Type B pancreatic cell (in vitro differentiated cells): ENCODE data around the gene CLTCL1. TPM values are rescaled to one million over a fixed set of nuclear protein-coding genes. Genes with fewer than 3 reads are reported as not detected.
A peak's percentile ranks its signal among the peaks of the same experiment; 100 is the strongest.

Experiments used
- DNase-seq: peaks from one replicate; pipeline ENCODE4 v3.0.0; 2021; ENCODE audit warnings: mixed read lengths; ENCODE audit not compliant: unreplicated experiment; ENCODE audit errors: extremely low spot score
- H3K27ac Mint-ChIP-seq: 2 replicates; pipeline ENCODE4 v1.8.0; 2021; ENCODE audit warnings: mild to moderate bottlenecking, mixed read lengths
- H3K27me3 Mint-ChIP-seq: 2 replicates; pipeline ENCODE4 v1.8.0; 2021; ENCODE audit warnings: mixed read lengths
- H3K36me3 Mint-ChIP-seq: 2 replicates; pipeline ENCODE4 v1.8.0; 2021; ENCODE audit warnings: mixed read lengths
- H3K4me1 Mint-ChIP-seq: one replicate; pipeline ENCODE4 v1.8.0; 2021; ENCODE audit warnings: mixed read lengths; ENCODE audit not compliant: unreplicated experiment
- H3K4me3 Mint-ChIP-seq: 2 replicates; pipeline ENCODE4 v1.8.0; 2021; ENCODE audit warnings: mild to moderate bottlenecking, mixed read lengths
- H3K9me3 Mint-ChIP-seq: 2 replicates; pipeline ENCODE4 v1.8.0; 2021; ENCODE audit warnings: mixed read lengths
- total RNA-seq: library from RNA; stranded (reverse); gene quantifications from 2 replicates; pipeline ENCODE4 v1.2.1, GENCODE V29; 2021; ENCODE audit warnings: low replicate concordance
- TF ChIP-seq, protein P1 (sequence below): fragments of 200-600 bp; sonication (generic); conservative IDR thresholded peaks from 2 replicates; pipeline ENCODE4 v1.5.0; 2021; ENCODE audit warnings: antibody characterized with exemption, mild to moderate bottlenecking

Gene CLTCL1
- total RNA-seq, 1 donor from 2014 or later: 11.6 TPM

GRCh38 chr22:19151329-19152191 lies 140.0 kb downstream of the CLTCL1 start:
- Mint-ChIP-seq H3K27ac (no peak overlapping the region), H3K4me1 (peaks cover 4% of the 10 kb centered on the region), H3K27me3 (peaks cover 70% of the 10 kb centered on the region), H3K9me3 (no peaks in the 10 kb centered on the region), H3K36me3 (peaks cover 6% of the 10 kb centered on the region), H3K4me3 (peak overlapping the region; percentile 76)
- DNase-seq: no peak
- TF ChIP-seq, protein P1, sequence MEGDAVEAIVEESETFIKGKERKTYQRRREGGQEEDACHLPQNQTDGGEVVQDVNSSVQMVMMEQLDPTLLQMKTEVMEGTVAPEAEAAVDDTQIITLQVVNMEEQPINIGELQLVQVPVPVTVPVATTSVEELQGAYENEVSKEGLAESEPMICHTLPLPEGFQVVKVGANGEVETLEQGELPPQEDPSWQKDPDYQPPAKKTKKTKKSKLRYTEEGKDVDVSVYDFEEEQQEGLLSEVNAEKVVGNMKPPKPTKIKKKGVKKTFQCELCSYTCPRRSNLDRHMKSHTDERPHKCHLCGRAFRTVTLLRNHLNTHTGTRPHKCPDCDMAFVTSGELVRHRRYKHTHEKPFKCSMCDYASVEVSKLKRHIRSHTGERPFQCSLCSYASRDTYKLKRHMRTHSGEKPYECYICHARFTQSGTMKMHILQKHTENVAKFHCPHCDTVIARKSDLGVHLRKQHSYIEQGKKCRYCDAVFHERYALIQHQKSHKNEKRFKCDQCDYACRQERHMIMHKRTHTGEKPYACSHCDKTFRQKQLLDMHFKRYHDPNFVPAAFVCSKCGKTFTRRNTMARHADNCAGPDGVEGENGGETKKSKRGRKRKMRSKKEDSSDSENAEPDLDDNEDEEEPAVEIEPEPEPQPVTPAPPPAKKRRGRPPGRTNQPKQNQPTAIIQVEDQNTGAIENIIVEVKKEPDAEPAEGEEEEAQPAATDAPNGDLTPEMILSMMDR: no peak

DNA sequence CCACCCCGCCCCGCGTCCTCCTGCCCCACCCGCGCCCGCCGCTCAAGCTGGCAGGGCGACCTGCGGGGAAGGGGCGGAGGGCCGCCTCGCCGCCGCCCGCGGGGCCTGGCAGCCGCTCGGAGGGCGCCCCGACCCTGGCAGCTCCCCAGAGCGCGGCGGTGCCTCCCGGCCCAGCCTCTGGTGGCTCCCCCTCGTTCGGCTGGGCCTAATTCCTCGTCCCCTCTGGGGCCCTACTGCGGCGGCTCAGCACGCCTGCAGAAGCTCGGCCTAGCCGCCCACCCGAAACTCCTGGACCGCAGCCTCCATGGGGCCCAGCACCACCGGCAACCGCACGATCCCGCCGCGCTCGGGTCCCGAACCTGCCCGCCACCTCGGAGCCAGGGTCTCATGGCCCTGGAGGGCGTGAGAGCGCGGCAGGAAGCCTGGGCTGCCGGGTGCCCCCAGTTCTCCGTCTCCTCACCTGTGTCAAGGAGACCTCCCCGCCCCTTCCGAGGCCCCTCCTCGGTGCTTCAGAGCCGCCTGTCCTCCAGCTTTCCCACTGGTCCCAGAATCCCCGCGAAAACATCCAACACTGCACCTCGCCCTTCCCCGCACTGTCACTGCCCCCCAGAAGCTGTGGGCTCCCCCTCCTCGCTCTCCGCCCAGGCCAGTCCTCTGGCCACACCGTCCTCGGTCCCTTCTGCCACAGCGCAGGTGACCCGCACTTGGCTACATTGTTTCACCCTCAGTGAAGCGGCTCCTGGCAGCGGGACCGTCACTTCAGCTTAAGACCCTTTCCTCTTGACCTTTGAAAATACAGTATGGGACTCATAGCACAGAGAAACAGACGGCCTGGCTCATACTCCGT lies 140.8 kb downstream of the CLTCL1 start:
- no peak for DNase-seq
- Mint-ChIP-seq H3K27ac (no peak overlapping the region), H3K4me1 (peaks cover 4% of the 10 kb centered on the region), H3K4me3 (peak overlapping the region; percentile 76), H3K36me3 (peaks cover 6% of the 10 kb centered on the region), H3K9me3 (no peaks in the 10 kb centered on the region), H3K27me3 (peaks cover 73% of the 10 kb centered on the region)
- TF ChIP-seq, protein P1: no peak

DNA sequence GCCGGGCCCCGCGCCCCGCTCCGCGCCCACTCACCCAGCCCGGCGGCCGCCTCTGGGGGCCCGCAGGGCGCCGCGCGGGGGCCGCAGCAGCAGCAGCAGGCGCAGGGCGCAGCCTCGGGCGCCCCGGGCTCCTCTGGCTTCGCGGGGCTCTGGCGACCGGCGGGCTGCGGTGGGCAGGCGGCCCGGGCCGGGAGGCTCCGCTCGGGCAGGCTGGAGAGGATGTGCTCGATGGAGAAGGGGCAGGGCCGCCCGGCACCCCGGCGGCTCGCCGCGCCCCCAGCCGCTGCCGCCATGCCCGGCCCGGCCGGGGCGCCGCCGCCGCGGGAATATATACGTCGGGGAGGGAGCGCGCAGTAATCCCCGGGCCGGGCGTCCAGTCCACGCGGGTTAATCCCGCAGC lies 141.5 kb downstream of the CLTCL1 start, which contains the start of gene GSC2:
Gene GSC2 (minus strand): TSS at position 302 of the 400 bp plus-strand sequence. CDS start 9 bp downstream, at position 293.
- no peak for DNase-seq
- Mint-ChIP-seq H3K9me3 (no peaks in the 10 kb centered on the region), H3K27ac (no peak within 1 kb of the TSS), H3K4me3 (peak within 1 kb of the TSS; percentile 76), H3K27me3 (peaks cover 71% of the 10 kb centered on the region), H3K36me3 (peaks cover 6% of the 10 kb centered on the region), H3K4me1 (peaks cover 4% of the 10 kb centered on the region)
- TF ChIP-seq, protein P1: no peak

GRCh38 chr22:19149047-19149883 lies 142.3 kb downstream of the CLTCL1 start:
- H3K9me3 Mint-ChIP-seq: no peaks in the 10 kb centered on the region
- peak overlapping the region; percentile 65 for H3K4me3 Mint-ChIP-seq
- peaks cover 70% of the 10 kb centered on the region for H3K27me3 Mint-ChIP-seq

More at GRCh38 chr22:19149047-19149883, 142.3 kb downstream of the CLTCL1 start:
- peaks cover 10% of the 10 kb centered on the region for H3K4me1 Mint-ChIP-seq
- TF ChIP-seq, protein P1: no peak
- DNase-seq: no peak
- H3K36me3 Mint-ChIP-seq: peaks cover 11% of the 10 kb centered on the region
- no peak overlapping the region for H3K27ac Mint-ChIP-seq
